ENCODE measurements around the gene GLP2R.

Gene GLP2R

DNA sequence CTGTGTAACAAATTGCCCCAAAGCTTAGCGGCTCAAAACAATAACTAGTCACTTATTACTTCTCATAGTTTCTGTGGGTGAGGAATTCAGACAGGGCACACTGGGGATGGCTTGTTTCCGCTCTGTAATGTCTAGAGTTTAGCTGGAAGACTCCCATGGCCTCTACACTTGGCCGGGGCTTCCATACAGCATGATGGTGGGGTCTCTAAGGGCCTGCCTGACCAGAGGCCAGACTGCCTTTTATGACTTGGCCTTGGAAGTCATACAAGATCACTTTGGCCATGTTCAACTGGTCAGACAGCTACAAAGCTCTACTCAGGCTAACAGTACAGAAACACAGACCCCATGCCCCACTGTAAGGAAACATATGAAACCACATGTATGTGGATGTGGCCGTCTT lies 8.2 kb downstream of the GLP2R start:
- H3K27me3 Mint-ChIP-seq (ENCODE audit: low read depth) = peaks cover 13% of the 10 kb centered on the region
- H3K4me1 Mint-ChIP-seq = peaks cover 16% of the 10 kb centered on the region
- H3K9me3 Mint-ChIP-seq = no peaks in the 10 kb centered on the region
- H3K36me3 Mint-ChIP-seq (ENCODE audit: low read depth) = no peaks in the 10 kb centered on the region
- no peak overlapping the region for H3K4me3 Mint-ChIP-seq
- no peak for TF ChIP-seq CTCF (IDR thresholded peaks at IDR 0.05; ENCODE audit: unreplicated experiment in 3 of 3)
- H3K27ac Mint-ChIP-seq = no peak overlapping the region

DNA sequence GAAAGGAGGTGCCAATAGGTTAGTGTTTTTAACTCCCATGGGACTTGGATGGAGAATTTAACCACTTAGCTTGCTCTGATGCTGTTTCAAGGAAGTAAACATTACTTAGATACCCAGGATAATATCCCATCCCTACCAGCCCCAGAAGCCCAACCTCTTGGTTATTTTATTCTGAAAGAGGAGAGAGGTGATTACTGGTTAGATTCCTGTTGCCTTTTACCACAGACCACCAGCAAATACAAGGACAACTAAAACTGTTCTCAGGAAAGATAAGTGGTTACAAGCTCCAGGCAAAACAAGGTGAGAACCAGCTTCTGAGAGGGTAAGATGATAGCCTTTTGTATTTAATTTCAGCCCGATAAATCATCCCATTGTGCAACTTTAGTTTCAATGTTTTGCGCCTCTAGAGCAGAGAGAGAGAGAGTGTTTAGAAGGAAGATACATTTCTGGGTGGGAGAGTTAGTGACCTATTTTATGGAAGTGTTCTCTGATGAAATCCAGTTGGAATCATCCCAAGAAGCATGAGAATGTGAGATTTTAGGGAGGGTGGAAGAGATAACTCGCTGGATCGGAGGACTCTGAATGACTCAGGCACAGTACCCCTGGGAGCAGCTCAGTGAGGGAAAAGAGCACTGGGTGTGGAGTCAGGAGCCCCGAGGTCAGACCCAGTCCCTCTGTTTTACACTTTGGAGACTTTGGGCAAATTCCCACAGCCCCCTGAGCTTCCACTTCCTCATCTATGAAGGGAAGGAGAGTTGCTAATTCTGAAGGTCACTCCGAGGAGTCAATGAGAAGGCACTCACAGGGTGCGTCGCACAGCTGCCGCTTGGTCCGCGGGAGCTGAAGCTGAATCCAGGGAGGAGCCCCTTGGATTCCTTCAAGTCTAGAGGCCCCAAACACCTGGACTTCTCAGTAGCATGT lies 12.1 kb downstream of the GLP2R start:
- Mint-ChIP-seq H3K9me3 (no peaks in the 10 kb centered on the region), H3K36me3 (ENCODE audit: low read depth) (no peaks in the 10 kb centered on the region), H3K27ac (peak overlapping the region in 2 of 3 experiments; percentile 55 to 56), H3K27me3 (ENCODE audit: low read depth) (peaks cover 7% of the 10 kb centered on the region), H3K4me1 (peaks cover 32% of the 10 kb centered on the region), H3K4me3 (peak overlapping the region in 1 of 3 experiments; percentile 0)
- no peak for TF ChIP-seq CTCF (IDR thresholded peaks at IDR 0.05; ENCODE audit: unreplicated experiment in 3 of 3)

DNA sequence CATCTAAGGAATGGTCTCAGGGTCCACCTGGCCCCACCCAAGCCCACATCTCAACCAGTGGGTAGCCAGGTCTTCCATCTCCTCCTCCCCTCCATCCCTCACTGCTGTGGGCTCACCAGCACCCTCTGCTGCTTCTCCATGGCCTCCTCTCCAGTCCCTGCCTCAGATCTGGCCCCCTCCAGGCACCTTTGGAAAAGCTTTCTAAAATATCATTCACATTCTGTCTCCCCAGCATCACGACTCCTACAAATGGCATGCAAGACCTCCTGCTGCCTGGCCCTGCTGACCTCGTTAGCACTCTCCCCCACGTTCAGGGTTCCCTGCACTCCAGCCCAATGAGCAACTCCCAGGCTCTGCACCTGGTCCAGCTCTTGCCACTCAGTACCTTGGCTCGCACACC lies 13.7 kb downstream of the GLP2R start:
- H3K27me3 Mint-ChIP-seq (ENCODE audit: low read depth) = peaks cover 5% of the 10 kb centered on the region
- H3K4me1 Mint-ChIP-seq = peaks cover 32% of the 10 kb centered on the region
- H3K4me3 Mint-ChIP-seq = no peak overlapping the region
- H3K27ac Mint-ChIP-seq = no peak overlapping the region
- TF ChIP-seq CTCF (IDR thresholded peaks at IDR 0.05; ENCODE audit: unreplicated experiment in 3 of 3) = no peak
- H3K36me3 Mint-ChIP-seq (ENCODE audit: low read depth) = no peaks in the 10 kb centered on the region
- H3K9me3 Mint-ChIP-seq = no peaks in the 10 kb centered on the region

DNA sequence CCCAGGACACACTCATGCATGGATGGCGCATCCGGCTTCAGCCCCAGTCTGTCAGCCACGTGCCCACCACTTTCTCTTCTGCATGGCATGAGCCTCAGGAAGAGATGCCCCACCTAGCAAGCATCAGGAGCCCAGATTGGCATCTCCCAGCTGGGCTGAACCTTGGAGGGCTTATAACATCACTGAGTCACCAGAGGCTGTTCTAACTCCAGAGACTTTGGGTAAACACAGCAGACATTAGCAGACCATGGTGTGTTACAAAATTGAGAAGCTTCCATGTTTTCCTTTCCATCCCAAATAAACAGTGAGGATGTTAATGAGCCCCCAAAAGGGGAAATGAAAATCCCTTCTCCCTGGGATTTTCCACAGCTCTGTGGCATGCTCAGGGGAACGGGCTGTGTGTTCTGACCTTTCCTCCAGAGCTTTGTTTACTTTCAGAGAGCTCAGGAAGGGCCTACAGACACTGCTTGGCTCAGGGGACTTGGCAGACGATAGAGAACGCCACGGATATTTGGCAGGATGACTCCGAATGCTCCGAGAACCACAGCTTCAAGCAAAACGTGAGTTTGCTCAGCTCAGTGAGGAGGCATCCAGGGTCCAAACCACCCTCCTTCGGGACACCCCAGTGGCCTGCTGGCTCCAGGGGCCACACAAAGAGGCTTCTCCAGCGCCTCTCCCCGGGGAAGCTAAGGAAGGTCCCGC lies 16.5 kb downstream of the GLP2R start:
- TF ChIP-seq CTCF (IDR thresholded peaks at IDR 0.05; ENCODE audit: unreplicated experiment in 3 of 3) = no peak
- H3K9me3 Mint-ChIP-seq = no peaks in the 10 kb centered on the region
- H3K27ac Mint-ChIP-seq = peak overlapping the region in 1 of 3 experiments; percentile 43
- peaks cover 5% of the 10 kb centered on the region for H3K27me3 Mint-ChIP-seq (ENCODE audit: low read depth)
- H3K4me3 Mint-ChIP-seq = no peak overlapping the region
- no peaks in the 10 kb centered on the region for H3K36me3 Mint-ChIP-seq (ENCODE audit: low read depth)
- H3K4me1 Mint-ChIP-seq = peaks cover 32% of the 10 kb centered on the region

GRCh38 chr17:9843152-9844010 lies 17.7 kb downstream of the GLP2R start:
- Mint-ChIP-seq H3K36me3 (ENCODE audit: low read depth) (no peaks in the 10 kb centered on the region), H3K4me3 (no peak overlapping the region), H3K9me3 (no peaks in the 10 kb centered on the region), H3K4me1 (peaks cover 23% of the 10 kb centered on the region), H3K27me3 (ENCODE audit: low read depth) (peaks cover 5% of the 10 kb centered on the region), H3K27ac (peak overlapping the region in 1 of 3 experiments; percentile 26)
- no peak for TF ChIP-seq CTCF (IDR thresholded peaks at IDR 0.05; ENCODE audit: unreplicated experiment in 3 of 3)
